ENCODE data around the gene DCAF17.
A peak's percentile ranks its signal among the peaks of the same experiment; 100 is the strongest.

DCAF17 gene, protein sequence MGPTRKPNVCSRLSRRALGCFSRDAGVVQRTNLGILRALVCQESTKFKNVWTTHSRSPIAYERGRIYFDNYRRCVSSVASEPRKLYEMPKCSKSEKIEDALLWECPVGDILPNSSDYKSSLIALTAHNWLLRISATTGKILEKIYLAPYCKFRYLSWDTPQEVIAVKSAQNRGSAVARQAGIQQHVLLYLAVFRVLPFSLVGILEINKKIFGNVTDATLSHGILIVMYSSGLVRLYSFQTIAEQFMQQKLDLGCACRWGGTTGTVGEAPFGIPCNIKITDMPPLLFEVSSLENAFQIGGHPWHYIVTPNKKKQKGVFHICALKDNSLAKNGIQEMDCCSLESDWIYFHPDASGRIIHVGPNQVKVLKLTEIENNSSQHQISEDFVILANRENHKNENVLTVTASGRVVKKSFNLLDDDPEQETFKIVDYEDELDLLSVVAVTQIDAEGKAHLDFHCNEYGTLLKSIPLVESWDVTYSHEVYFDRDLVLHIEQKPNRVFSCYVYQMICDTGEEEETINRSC

DNA sequence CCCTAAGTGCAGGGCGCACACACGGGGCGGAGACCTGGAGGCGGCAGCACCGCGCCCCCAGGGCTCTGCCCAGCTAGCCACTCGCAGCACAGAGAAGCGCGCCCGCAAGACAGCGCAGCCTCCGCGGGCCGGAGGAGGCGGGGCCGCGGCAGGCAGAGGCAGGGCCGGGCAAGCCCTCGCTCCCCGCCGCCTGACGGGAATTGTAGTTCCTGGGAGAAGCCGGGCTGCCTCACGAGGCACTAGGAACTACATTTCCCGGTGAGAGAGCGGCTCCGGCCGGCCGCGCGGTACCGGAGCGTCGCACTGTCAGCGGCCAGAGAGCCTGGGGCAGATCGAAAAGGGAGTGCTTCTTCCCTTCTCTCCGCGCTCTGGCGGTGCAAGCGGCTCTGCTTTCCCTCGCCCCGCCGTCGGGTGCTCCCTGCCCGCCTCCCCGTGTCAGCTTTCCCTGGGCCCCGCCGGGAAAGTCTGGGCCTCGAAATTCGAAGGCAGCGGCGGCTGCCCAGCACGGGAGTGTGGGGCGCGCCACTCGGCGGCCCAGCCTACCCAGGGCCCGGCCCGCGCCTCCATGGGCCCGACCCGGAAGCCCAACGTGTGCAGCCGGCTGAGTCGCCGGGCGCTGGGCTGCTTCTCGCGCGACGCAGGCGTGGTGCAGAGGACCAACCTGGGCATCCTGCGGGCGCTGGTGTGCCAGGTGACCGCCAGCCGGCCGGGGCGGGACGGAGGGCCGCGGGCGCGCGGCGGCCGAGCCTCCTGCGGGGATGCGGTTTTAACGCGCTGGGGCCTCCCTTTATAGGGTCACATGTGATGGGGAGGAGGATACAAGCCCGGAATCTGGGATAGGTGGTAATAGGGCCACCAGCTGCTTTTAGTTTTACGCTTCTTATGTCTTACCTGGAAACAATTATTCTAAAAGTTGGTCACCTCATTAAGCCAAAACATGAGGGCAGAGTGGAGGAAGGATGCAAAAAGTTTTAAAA, at the start of gene DCAF17:
DCAF17 (plus strand) TSS at position 214 of the 977 bp plus-strand sequence; CDS start at position 566, 352 bp downstream.
- peak; percentile 58 to 81 for DNase-seq

DNA sequence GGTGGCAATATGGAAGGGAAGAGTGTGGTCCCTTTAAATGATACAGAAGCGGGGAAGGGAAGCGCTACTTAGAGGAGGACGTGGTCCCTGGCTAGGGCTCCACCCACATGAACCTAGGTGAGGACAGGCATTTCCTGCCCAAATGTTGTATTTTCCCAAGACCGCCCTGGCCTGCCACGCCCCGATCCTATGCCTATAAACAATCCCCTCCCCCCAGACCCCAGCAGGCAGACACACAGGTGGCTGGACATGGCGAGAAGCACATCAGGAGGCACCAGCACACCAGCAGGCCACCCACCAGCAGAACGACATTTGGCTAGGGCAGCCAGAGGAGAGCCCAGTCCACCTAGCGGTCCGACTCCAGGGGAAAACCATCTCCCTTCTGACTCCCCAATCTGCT, 47.4 kb upstream of the DCAF17 start:
- DNase-seq, result no peak

DNA sequence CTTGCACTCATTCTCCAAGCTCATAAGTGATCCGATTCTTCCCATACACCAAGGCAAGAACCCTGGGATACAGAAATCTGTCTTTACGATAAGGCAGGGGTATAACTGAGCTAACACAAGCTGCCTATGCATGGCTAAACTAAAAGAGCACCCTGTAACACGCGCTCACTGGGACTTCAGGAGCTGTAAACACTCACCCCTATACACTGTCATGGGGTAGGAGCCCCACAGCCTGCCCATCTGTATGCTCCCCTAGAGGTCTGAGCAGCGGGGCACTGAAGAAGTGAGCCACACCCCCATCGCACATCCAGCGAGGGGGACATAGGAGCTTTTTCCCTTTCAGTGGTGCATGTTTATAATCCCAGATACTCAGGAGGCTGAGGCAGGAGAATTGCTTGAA, 47.0 kb upstream of the DCAF17 start:
- no peak for DNase-seq

DNA sequence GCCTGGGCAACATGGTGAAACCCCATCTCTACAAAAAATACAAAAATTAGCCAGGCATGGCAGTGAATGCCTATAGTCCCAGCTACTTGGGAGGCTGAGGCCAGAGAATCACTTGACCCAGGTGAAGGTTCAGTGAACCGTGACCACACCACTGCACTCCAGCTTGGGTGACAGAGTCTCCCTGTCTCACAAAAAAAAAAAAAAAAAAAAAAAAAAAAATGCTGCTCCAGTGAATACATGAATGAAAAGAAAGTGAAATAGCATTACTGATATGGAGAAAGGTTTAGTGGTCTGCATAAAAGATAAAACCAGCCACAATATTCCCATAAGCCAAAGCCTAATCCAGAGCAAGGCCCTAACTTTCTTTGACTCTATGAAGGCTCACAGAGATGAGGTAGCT, 44.7 kb upstream of the DCAF17 start:
- no peak for DNase-seq

GRCh38 chr2:171389780-171390179, 44.2 kb upstream of the DCAF17 start:
- no peak for DNase-seq

DNA sequence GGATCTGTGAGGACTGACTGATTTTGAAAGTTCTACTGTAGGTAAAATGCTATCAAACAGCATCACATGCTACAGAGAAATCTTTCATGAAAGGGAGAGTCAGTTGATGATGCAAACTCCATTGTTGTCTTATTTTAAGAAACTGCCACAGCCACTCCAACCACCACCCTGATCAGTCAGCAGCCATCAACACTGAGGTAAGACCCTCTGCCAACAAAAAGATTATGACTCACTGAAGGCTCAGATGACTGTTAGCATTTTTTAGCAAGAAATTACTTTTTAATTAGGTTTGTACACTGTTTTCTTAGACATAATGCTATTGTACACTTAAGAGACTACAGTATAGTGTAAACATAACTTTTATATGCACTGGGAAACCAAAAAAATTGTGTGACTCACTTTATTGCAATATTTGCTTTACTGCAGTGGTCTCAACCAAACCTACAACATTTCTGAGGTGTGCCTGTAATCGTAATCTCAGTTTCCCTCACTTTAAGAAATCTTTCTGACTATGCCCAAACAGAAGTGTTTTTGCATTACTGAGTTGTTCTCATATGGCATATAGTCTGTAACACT, 43.0 kb upstream of the DCAF17 start:
- no peak for DNase-seq

DNA sequence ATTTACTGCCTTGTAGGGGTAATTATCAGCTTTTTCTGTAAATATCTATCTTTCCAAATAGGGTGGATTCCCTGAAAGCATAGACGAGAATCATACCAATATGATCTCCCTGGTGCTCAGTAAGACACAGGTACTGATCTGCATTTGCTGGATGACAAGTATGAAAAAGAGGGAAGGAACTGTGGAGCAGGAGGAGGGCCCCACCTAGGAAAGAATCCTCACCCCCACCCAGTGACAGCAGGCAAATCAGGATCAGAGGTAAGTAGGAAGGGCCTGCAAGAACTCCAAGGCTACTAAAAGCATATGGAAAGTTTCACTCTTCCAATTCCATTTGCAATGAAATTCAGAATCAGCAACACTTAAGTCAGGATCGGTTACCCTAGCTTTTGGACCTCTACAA, 42.5 kb upstream of the DCAF17 start:
- no peak for DNase-seq

DNA sequence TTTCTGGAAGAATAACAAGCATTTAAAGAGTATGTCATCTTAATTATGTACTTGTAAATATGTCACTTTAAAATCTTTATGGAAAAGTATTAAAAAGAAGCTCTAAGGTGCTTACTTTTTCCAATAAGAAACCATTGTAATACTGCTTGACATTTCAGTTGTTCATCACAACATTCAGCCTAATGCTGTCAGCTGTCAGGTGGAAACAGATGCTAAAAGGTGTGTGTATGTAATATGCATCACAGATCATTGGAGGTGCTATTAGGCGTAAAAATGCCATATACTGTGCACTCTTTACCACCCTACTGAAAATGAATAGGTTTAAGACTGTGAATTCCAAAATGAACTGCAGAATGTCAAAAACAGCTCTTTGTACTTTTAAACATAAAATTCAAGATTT, 40.5 kb upstream of the DCAF17 start:
- no peak for DNase-seq

GRCh38 chr2:171394164-171394740, 39.8 kb upstream of the DCAF17 start:
- DNase-seq, result no peak

DNA sequence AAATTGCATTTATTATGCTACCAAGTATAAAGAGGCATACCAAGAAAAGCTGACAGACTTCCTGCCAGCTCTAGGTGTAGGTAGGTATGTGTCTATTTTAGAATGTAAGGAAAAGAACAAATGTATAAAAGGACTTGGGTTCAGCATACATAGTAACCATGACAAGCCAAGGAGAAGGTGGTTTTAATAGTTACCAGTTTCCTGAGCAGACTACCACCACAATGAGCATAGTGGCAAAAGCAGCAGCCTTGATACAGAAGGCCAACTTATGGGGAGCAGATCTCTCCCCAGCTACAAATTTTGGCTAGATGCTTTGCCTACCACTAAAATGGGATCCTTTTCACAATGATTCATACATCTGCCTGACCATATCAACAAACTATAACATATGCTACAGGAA, 34.7 kb upstream of the DCAF17 start:
- DNase-seq, result no peak

DNA sequence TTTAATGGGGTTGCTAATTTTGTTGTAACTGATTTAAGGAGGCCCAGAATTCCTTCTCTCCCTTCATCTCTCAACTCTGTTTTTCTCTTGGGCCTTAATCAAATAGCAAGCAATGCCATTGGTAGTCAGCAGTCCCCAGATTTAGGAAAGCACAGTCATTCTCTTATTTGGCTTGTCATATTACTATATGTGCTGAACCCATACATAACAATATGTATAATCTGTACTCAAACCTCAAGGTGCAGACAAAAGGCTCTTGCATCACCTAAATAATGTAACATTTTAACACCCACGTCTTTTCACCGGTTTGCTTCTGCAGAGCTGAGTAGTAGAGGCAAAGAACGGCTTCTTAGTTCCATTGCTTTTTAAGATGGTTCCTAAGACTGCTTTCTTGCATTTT, 33.6 kb upstream of the DCAF17 start:
- no peak for DNase-seq

DNA sequence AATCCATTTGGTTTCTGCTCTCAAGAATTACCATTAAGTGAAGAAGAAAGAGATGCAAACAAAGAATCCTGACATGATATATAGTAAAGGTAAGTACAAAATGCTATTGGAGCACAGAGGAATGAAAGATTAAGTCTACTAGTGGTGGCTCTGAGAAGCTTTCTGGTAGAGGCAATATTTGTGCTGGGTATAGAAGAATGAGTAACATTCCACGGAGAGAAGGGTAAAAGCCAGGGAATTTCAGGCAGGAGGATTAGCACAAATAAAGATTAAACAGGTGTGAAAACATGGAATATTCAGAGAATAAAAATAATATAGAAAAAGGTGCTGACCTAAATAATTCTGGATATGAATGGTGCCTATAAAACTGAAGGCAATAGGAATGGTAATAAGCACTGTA, 32.1 kb upstream of the DCAF17 start:
- no peak for DNase-seq

DNA sequence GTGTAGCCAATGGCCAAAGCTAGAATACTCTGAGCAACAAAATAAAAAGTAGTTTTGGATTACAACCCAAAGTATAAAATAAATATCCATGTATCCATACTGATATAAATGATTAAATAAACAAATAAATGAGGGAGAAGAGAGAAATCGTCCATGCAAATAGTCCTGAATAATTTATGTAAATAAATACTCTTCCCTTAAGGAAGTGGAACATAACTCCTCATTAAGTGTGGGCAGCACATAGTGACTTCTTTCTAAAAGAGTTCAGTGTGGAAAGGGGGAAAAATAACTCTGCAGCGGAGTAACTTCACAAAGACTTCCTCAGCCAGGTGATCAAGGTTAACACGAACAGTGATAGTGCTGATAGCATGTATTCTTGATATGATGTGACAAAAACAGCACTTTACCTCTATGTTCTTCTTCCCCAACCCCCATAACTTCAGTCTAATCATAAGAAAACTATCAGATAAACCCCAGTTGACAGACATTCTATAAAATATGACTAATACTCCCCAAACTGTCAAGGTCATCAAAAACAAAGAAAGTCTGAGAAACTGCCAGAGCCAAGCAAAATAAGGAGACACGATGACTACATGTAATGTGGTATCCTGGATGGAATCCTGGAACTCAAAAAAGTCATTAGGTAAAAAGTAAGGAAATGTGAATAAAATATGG, 31.0 kb upstream of the DCAF17 start:
- no peak for DNase-seq

- DNase-seq, result no peak
Observed at GRCh38 chr2:171404261-171404660, 29.8 kb upstream of the DCAF17 start.

- DNase-seq, result no peak
Observed at GRCh38 chr2:171404719-171405118, 29.3 kb upstream of the DCAF17 start.

DNA sequence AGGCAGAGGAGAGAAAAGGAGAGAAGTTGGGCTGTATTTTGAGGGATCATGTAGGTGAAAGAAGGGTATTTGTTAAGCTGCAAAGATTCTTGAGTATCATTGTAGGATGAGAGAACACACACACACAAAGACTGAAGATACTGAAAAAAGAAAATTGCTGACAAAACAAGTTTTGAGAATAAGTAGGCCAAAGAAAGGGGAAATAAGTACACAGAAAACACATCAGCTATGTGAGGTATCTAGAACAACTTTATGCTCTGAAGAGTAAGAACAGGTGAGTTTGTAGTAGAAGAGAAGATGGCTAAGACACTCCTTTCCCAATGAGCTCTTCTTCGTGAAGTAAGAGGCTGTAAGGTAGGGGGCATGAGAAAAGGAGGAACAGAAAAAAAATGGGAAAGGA, 28.5 kb upstream of the DCAF17 start:
- no peak for DNase-seq

- DNase-seq, result no peak
Observed at GRCh38 chr2:171406044-171406443, 28.0 kb upstream of the DCAF17 start.

GRCh38 chr2:171407030-171407675, 26.9 kb upstream of the DCAF17 start:
- no peak for DNase-seq

DNA sequence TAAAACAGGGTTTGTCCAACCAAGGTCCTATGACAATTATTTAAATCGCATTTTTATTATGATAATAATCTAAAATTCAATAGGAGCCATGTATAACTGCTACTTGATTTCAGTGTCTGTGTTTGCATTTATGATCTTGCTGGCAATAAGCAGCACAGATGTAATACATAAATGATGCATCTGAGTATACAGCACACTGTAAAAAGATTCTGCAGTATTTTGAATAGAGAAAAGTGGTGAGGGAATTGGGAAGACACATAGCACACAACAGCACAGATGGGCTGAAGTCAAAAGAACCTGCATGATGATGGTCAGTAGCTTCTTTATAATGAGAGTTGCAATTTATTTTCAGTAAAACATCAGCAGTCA, 26.4 kb upstream of the DCAF17 start:
- no peak for DNase-seq

- DNase-seq, result no peak
Observed at GRCh38 chr2:171409436-171409971, 24.5 kb upstream of the DCAF17 start.

DNA sequence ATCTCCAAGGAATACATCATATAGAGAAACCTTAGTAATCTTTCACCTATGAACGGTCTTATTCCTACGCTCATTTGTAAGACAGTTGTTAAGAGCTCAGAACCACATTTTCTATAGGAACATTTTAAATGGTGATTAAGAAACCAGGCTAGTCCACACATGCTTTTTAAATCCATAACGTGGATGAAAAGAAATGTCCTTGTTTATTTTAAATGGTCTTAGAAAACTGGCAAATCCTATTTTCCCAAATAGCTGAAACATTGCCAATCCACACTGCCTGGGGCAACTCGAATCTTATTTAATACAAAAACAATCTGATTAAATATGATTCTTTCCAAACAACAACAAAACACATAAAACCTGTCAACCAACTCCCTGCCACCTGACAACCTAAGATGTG, 23.9 kb upstream of the DCAF17 start:
- DNase-seq, result no peak

DNA sequence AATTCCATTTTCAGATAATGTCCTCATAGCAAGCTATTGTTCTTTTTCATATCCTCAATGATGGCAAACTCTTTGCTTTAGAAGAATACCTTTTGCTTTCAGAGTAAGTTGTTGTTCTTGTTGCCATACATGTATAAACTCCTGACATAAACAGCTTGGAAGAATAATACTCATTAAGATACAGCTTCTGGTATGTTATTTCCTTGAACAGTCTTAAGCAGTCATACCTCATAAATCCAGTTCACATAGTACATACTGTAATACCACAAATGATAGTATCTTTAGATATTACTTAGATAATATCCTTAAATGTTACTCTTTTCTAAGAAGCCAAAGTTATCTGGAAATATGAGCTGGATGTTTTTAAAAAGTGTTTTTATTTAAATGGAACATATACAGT, 23.4 kb upstream of the DCAF17 start:
- no peak for DNase-seq
